ENCODE results near the gene MBD3. TPM values are rescaled to one million over a fixed set of nuclear protein-coding genes. Genes with fewer than 3 reads are reported as not detected.
A peak's percentile ranks its signal among the peaks of the same experiment; 100 is the strongest.
"Not testable (repeated sequence)": the region's sequence is repeated elsewhere in the genome, so short reads cannot be mapped to it uniquely, and the experiment has no call there.

Gene MBD3
- total RNA-seq = 131 and 133 TPM in 2 replicates
- long read RNA-seq, partial matches to known transcripts = 1 of 5 reads
- long read RNA-seq, other reads (novel, unspliced or antisense) = 4 of 5 reads

- peak within 1 kb of the TSS; percentile 88 for H3K4me3 Mint-ChIP-seq (ENCODE audit: low read depth)
- H3K27me3 Mint-ChIP-seq = no peaks in the 10 kb centered on the region
- H3K9me3 Mint-ChIP-seq (ENCODE audit: low read depth) = no peaks in the 10 kb centered on the region
- H3K27ac Mint-ChIP-seq = peak within 1 kb of the TSS; percentile 99
- DNase-seq (ENCODE audit: low spot score, unreplicated experiment) = peak; percentile 91
- peaks cover 13% of the 10 kb centered on the region for H3K4me1 Mint-ChIP-seq (ENCODE audit: low read depth)
- peaks cover 8% of the 10 kb centered on the region for H3K36me3 Mint-ChIP-seq (ENCODE audit: insufficient read depth)
- no peak for TF ChIP-seq CTCF (IDR thresholded peaks at IDR 0.05; ENCODE audit: unreplicated experiment)
These were observed at the start of gene MBD3 for GRCh38 chr19:1592755-1593500. Gene MBD3, minus strand, starts transcription at chr19:1592865. Its CDS starts 234 bp downstream, at chr19:1592631.

- not testable (repeated sequence) for H3K4me3 Mint-ChIP-seq (ENCODE audit: low read depth); DNase-seq (ENCODE audit: low spot score, unreplicated experiment); H3K27me3 Mint-ChIP-seq; H3K27ac Mint-ChIP-seq; H3K9me3 Mint-ChIP-seq (ENCODE audit: low read depth); H3K4me1 Mint-ChIP-seq (ENCODE audit: low read depth)
- H3K36me3 Mint-ChIP-seq (ENCODE audit: insufficient read depth) = peaks cover 23% of the 10 kb centered on the region
These were observed 48.3 kb upstream of the MBD3 start for GRCh38 chr19:1640893-1641448.

- H3K4me1 Mint-ChIP-seq (ENCODE audit: low read depth) = peaks cover 1% of the 10 kb centered on the region
- H3K4me3 Mint-ChIP-seq (ENCODE audit: low read depth) = no peak overlapping the region
- no peaks in the 10 kb centered on the region for H3K27me3 Mint-ChIP-seq
- H3K27ac Mint-ChIP-seq = no peak overlapping the region
- no peaks in the 10 kb centered on the region for H3K9me3 Mint-ChIP-seq (ENCODE audit: low read depth)
- no peak for TF ChIP-seq CTCF (IDR thresholded peaks at IDR 0.05; ENCODE audit: unreplicated experiment)
- DNase-seq (ENCODE audit: low spot score, unreplicated experiment) = no peak
- peaks cover 27% of the 10 kb centered on the region for H3K36me3 Mint-ChIP-seq (ENCODE audit: insufficient read depth)
These were observed 43.9 kb upstream of the MBD3 start for GRCh38 chr19:1636325-1637236.

GRCh38 chr19:1634938-1635243 lies 42.2 kb upstream of the MBD3 start:
- no peak for DNase-seq (ENCODE audit: low spot score, unreplicated experiment)
- no peak overlapping the region for H3K4me3 Mint-ChIP-seq (ENCODE audit: low read depth)
- peaks cover 27% of the 10 kb centered on the region for H3K36me3 Mint-ChIP-seq (ENCODE audit: insufficient read depth)
- H3K9me3 Mint-ChIP-seq (ENCODE audit: low read depth) = no peaks in the 10 kb centered on the region
- H3K27me3 Mint-ChIP-seq = no peaks in the 10 kb centered on the region
- H3K4me1 Mint-ChIP-seq (ENCODE audit: low read depth) = peaks cover 1% of the 10 kb centered on the region
- no peak for TF ChIP-seq CTCF (IDR thresholded peaks at IDR 0.05; ENCODE audit: unreplicated experiment)
- H3K27ac Mint-ChIP-seq = no peak overlapping the region

- H3K4me1 Mint-ChIP-seq (ENCODE audit: low read depth) = no peaks in the 10 kb centered on the region
- H3K9me3 Mint-ChIP-seq (ENCODE audit: low read depth) = no peaks in the 10 kb centered on the region
- no peaks in the 10 kb centered on the region for H3K27me3 Mint-ChIP-seq
- no peak for TF ChIP-seq CTCF (IDR thresholded peaks at IDR 0.05; ENCODE audit: unreplicated experiment)
- no peak overlapping the region for H3K27ac Mint-ChIP-seq
- DNase-seq (ENCODE audit: low spot score, unreplicated experiment) = no peak
- H3K4me3 Mint-ChIP-seq (ENCODE audit: low read depth) = no peak overlapping the region
- H3K36me3 Mint-ChIP-seq (ENCODE audit: insufficient read depth) = peaks cover 22% of the 10 kb centered on the region
These were observed 41.7 kb upstream of the MBD3 start for GRCh38 chr19:1634242-1634937.
